GM21515 (cell line): ENCODE results near the gene CRMP1.
"Not testable (repeated sequence)": the region's sequence is repeated elsewhere in the genome, so short reads cannot be mapped to it uniquely, and the experiment has no call there.

Experiments used
- ATAC-seq: cut with Tn5 transposase; IDR thresholded peaks from one replicate; pipeline ENCODE4 v1.9.1; 2021; ENCODE audit not compliant: unreplicated experiment

Gene CRMP1

DNA sequence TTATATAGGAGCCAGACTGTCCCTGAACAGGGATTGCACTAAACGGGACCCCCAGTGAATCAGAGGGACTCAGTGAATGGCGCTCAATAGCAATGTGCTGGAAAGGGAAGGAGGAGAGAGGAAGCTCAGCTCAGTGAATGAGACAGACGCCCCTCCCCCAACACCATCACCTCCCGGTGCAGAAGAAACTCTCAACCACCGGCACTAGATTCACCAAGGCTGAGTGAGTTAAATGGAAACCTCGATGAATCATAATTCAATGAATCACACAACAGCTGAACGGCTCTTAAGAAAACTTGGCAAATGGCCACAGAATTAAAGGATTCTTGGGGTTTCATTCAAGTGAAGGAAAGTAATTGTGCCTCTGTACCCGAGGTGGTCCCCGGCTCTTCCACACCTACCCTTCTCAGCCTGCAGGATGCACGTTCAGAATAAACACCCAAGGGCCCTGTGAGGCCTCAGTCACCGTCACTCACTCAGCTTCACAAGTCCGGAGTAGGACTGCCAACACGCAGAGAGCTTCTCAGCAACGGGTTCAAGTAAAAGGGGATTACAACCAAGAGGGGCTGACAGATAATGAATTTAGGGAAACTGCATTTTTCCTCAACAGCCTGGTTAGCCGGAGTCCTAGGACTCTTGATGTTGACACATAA, 29.3 kb downstream of the CRMP1 start:
- ATAC-seq, result no peak

DNA sequence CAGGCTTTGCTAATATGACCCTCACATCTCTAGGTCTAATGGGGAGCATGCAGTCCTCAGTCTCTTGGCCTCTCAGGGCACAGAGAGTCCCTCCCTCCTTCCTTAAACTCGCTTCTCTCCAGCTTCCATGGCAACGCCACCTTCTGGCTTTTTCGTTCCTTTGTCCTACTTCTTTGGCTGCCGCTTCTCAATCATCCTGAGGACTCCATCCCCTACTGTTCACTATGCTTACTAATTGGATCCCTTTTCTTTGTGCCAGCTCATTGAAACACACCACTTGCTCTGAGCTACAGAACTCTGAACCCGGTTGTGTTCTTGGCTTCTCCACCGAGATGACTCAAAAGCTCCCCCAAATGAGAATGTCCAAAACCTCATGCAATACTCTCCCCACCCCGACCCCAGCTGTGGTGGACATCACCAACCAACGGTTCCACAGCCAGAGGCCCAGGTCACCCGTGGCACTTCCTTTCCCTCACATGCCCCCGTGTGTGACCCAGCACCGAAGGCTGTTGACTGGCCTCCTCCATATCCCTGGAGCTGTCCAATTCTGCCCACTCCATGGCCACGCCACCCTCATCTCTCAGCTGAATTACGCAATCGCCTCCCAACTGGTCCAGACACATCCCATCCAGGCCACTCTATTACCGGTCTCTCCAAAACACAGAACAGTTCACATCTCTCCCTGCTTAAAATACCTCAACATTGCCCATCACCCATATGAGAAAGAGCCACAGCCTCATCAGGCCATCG, 34.7 kb downstream of the CRMP1 start:
- ATAC-seq, result no peak

DNA sequence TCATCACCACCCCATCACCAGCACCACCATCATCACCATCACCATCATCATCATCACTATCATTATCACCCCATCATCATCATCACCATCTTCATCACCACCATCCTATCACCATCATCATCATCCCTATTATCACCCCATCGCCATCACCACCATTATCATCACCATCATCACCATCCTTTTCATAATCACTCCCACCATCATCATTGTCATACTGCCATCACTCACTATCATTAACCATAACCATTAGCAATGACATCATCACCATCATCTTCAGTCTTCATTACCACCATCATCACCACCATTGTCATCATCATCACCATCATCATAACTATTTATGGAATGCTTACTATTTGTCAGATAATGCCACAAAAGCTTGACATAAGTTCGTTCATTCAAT, 35.7 kb downstream of the CRMP1 start:
- no peak for ATAC-seq

DNA sequence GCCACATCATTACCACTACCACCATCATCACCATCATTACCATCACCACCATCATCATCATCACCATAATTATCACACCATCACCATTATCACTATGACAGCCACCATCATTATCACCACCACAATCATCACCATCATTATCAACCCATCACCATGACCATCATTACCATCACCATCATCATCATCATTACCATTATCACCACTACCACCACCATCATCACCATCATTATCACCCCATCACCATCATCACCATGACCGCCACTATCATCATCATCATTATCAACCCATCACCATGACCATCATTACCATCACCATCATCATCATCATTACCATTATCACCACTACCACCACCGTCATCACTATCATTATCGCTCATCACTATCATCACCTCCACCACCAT, 36.5 kb downstream of the CRMP1 start:
- not testable (repeated sequence) for ATAC-seq

DNA sequence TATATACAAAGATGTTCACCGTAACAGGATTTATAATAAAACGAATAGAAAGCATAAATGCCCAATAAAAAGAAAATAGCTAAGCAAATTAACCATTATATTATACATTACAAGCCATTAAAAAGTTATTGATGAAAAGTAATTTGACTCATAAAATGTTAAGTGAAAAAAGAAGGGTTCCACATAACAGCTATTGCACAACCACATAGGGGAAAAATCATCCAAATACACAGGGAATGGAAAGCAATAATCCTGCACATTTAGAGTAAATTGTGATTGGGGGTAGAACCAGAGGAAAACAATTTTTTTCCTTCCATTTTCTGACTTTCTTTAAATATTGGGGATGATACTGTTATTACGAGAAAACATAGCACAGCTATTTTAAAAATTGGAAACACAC, 38.0 kb downstream of the CRMP1 start:
- ATAC-seq, result no peak

DNA sequence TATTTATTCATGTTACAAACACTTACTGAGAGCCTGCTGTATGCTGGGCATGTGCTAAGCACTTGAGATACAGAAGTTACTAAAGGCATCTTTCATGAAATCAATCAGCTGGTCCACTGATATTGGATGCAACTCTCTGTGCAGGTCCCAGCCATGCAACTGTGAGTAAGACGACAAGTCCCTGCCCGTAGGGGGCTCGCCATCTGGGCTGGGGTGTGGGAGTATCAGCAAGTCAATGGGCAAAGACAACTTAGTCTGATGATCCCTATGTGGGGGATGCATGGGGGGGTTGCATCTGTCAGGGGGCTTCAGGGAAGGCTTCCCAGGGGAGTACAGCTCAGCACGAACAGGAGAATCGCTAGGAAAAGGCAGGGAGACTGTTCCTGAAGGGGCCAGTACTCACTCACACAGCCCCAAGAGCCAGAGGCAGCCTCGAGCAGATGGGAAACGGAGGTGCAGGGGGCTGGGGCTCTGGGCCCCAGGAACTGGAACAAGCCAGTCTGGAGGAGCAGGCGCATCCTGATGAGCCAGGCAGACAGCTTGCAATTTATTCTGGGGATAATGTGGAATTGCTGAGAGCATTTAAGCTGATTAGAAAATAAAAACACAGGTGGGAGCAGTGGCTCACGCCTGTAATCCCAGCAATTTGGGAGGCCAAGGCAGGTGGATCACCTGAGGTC, 40.2 kb downstream of the CRMP1 start:
- no peak for ATAC-seq

DNA sequence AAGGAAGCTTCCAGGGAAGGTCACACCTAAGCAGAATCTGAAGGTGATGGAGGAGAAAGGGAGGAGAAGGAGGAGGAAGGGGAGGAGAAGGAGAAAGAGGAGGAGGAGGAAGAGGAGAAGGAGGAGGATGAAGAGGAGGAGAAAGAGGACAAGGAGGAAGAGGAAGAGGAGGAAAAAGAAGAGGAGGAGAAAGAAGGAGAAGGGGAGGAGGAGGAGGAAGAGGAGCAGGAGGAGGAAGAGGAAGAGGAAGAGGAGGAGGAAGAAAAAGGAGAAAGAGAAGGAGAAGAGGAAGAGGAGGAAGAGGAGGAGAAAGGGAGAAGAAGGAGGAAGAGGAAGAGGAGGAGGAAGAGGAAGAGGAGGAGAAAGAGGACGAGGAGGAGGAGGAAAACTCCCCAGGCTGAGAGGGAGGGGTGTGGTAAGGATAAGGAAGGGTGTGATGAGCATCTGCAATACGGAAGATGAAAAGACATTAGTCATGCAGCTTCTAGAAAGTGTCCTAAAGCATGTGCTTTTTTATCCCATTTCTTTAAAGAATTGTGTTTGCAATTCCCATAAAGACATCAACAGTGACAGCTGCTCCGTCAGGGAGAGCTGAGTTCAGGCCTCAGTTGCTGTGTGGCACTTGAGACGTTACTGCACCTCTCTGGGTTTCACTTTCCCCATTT, 41.1 kb downstream of the CRMP1 start:
- ATAC-seq, result no peak

DNA sequence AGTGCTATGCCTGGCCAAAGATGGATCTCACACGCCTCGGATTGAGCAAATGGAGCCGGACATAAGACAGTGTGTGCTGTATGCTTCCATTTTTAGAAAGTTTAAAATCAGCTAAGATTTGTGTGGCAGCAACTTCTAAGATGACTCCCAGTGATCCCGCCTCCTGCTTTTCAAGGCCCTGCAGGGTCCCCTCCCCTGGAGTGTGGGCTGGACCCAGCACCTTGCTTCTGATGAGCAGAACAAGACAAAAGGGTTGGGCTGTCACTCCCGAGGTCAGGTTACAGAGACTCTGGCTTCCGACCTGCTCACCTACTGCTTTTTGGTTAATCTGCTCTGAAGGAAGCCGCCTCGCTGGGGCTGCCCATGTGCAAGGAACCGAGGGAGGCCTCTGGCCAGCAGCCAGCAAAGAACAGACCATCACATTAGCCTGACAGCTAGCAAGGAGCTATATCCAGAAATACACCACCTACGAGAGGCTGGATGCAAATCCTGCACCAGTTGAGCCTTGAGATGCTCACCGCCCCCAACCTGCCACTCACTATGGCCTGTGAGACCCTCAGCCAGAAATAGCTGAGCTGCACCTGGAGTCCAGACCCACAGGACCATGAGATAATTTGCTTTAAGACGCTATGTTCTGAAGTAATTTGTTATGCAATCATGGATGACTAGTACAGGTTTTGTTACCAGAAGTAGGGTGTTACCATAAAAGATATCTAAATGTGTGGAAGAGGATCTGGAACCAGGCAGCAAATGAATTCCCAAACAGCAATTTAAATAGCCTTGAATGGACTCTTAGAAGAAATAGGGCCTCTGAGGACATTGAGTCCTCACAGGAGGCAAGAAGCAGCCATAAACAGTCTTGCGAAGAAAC, 47.6 kb downstream of the CRMP1 start:
- no peak for ATAC-seq

DNA sequence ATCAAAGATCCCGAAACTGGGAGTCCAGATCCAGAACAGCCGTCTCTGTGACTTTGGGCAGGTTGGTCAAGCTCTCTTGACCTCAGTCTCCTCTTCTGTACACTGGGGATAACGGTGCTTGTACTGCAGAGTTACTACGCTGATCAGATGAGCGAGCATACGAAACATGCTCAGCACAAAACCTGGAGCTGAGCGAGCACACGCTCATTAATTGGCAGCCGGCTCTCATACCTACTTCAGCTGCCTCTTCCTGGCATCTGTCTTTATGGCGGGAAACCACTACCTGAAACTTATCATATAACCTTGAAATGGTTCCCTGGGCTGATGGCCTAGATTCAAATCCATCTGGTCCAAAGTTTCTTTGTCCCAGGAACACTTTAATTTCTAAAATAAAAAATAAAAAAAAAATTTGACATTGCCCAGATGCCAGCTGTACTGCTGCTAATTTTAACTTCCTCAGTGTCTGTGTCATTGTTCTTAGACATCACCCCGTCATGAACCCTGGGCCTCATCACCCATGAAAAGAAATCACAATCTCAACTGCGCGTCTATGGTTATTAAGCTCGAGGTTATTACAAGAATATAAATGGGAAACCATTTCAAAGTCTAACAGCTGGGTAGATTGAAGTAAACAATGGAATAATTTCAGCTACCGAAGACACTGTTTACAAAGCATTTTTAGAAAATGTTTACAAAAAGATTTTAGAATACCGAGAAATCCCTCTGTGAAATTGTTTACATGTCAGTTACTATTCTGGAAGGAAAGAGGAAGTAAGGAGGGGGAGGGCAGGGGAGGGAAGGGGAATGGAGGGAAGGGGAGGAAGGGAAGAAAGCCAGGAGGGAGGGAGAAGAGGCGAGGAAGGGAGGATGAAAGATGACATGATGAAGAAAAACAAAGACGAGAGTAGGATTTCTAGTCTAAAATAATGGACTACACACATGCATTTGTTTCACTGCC, 49.0 kb downstream of the CRMP1 start:
- ATAC-seq, result no peak

DNA sequence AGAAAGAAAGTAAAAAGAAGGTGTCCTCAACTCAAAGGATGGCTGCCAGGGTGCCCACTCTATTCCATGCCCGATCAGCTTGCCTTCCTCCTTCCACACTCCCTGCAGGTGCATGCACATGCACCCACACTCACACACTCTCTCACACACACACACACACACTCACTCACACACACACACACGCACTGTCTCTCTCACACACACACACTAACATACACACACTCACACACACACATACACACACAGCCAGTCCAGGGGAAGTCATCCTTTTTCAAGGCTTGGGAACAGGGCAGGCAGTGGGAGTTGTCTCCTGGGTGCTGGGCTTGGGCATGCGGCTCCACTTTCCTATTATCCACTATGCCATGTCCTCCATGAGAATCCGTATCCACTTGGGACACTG, 50.4 kb downstream of the CRMP1 start:
- ATAC-seq, result no peak

DNA sequence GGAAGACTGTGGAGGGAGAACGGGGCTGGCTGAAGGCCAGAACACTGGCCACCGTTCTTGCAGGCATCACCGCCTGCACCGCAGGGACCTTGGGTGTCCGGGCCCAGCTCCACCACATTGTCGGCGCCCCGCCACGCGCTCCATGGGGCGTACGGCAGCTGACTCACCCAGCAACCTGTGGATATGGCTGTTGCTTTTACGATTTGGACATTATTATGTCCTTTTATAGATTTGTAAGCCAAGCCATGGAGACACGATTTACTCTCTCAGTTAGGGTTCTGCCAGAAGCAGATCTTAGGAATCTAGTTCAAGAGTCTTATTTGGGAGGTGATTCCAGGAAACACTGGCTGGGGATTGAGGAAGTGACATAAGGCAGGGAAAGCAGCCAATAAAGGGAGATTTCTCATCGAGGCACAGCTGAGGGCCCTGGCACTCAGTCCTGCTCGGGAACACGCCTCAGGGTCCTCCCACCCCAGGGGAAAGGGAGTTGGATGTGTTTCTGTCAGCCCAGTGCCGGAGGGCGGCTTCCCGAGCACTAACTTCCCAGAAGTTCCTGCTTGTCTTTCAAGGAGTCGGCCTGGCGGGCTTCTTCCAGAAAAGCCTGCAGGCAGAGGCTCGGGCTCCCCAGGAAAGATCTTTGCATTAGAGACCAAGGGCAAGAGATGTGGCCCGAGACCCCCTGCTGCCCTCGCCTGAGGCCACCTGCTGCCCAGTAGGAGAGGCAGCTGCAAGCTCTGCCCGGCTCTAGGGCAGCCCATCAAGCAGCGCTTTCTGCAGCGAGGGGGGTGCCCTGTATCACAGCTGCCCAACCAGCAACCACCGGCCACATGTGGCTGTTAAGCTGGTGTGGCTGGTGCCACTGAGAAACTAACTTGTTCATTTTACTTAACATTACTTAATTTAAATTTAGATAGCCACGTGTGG, 52.9 kb downstream of the CRMP1 start:
- ATAC-seq, result no peak

DNA sequence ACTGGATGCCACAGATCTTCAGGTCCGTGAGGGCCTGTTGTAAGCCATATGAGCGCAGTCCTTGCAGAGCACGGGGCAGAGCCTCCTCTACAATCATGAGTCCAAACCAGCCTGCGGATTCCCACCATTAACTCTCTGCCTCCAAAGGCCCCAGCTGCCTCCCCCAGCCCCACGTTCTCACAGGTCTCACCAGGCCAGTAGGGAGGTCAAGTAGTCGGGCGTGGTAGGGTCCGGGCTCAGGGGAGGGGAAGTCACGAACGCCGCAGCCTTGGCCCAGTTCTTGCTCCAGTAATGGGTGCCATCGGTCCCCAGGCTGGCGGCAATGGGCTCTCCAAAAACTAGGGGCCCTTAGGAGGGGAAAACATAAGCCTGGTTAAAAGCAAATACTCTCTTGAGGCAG, 53.6 kb downstream of the CRMP1 start:
- no peak for ATAC-seq

DNA sequence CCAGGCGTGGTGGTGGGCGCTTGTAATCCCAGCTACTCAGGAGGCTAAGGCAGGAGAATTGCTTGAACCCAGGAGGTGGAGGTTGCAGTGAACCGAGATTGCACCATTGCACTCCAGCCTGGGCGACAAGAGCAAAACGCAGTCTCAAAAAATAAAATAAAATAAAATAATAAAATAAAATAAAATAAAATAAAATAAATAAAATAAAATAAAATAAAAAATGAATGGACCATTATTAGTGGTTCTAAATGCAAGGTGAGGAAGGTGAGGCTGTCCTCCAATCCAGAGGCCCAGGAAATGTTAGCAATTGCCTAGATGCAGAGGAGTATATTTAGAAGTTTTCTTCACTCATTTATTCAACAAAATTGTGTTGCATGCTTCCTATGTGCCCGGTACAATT, 55.4 kb downstream of the CRMP1 start:
- ATAC-seq, result not testable (repeated sequence)

DNA sequence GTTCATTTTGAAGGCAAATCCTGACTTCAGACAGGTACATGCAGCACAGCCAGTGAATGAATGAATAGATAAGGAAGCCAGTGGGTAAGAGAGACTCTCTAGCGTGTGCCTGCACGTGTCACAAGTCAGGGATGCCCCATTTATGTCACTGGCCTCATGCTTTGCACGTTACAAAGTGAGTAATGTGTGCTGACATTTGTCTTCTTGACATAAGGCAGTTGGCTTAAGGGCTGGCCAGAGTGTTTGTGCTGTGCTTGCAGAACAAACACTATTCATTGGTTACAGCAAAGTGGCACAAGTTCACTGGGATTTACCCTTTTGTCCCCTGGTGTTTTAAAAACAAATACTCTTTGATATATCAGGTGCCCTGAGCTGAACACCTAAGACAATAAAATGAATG, 55.9 kb downstream of the CRMP1 start:
- ATAC-seq, result no peak

DNA sequence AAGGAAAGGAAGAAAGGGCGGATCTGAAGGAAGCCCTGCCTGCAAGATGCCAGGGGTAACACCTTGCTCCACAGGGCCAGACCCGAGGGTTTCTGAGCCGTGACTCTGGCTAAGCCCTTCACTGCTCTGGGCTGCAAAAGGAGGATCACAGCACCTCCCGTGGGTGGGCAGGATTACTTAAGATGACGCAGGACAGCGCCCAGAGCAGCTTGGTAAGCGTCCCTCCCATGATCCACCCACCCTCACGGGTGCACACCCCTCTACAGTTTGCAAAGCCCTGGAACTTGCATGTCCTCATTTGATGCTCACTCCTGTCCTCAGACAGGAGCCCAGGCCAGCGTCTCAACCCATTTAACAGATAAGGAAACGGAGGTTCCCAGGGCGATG, 64.9 kb downstream of the CRMP1 start:
- ATAC-seq, result no peak

DNA sequence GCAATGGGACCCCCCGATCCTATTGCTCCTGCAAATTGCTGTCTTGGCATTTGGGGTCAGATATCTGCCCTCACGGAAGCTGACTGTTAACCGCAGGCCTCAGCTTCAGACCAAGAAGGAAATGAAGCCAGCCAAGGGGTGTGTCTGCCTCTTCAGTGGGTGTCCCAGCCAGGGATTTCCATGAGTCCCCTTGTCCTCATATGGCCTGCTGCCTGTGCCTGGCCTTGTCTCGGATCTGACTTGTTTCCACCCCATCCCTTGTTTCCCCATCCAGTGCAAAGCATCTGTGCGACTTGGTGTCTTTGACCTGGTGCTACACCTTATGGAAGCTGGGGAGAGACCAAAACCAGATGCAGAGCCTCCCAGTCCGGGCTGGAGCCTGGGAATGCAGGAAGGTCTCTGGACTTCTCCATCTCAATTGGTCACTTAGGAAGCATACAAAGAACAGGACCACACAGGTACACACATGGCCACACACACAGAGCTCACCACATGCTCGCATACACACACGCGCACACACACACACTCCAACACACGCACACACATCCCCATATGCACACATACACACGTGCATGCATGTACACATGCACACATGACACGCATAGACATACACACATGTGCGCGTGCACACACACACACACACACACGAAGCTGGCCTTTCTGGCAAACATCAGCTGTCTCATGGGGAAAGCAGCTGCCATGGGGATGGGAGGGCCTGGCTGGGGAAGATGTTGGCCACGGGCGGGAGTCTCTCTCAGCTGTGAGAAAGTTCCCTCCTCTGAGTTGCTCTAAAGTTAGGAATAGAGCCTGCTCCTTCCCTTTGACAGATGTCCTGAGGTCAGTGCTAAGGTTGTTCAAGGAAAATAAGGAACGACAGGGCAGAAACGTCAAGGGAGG, 65.5 kb downstream of the CRMP1 start:
- no peak for ATAC-seq

DNA sequence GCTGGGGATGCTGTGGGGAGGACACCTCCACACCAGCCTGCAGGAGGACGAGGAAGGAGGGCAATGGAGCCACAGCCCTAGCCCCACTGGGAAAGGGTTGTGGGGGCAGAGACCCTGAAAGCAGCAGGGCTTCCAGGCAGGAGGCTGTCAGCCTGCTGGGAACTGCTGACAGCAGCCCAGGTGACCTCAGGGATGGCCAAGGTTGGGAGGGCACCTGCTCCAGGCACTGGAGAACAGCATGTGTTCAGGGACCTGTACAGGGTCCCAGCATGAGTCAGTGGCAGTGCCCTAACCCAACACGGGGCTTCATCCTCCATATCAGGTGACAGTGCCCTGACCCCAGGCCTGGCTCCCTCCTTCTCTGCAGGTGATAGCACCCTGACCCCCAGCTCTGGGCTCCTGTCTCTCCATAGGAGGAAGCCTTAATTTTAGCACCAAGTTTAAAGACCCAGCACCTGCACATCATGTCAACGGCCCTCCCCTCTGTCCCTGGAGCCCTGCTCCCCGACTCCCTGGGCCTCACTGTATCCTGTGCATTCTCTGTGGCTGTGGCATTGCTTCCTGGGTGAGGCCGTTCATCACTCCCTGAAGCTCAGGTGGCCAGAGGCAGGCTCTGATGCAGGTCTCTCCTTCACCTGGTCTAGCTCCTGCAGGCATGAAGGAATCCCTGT, 66.3 kb downstream of the CRMP1 start:
- no peak for ATAC-seq
